ENCODE measurements around the gene CAMK2N2.

CAMK2N2 gene

GRCh38 chr3:184223946-184224345, 37.4 kb downstream of the CAMK2N2 start:
- Histone ChIP-seq H3K27me3 (replicated peaks; ENCODE audit: control insufficient read depth, insufficient read depth, low read length) (no peaks in the 10 kb centered on the region; the same call in 1 of the 2 replicates), H3K4me3 (replicated peaks; ENCODE audit: low read depth, low read length) (no peak overlapping the region), H3K36me3 (ENCODE audit: control insufficient read depth, insufficient read depth, low read length) (no peaks in the 10 kb centered on the region)
- TF ChIP-seq CTCF (IDR thresholded peaks at IDR 0.05; ENCODE audit: insufficient read depth, low read length, poor library complexity, severe bottlenecking), result no peak
- DNase-seq (ENCODE audit: extremely low read depth, insufficient read length), result no peak

DNA sequence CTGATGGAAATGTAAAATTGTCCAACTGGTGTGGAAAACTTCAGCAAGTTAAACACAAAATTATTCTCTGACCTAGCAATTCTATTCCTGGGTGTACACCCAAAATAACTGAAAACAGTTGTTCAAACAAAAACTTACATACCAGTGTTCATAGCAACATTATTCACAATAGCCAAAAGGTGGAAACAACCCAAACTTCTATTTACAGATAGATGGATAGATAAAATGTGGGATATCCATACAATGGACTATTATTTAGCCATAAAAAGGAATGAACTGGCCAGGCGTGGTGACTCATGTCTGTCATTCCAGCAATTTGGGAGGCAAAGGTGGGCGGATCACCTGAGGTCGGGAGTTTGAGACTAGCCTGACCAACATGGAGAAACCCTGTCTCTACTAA, 38.8 kb downstream of the CAMK2N2 start:
- no peak for DNase-seq (ENCODE audit: extremely low read depth, insufficient read length)
- Histone ChIP-seq H3K27me3 (replicated peaks; ENCODE audit: control insufficient read depth, insufficient read depth, low read length) (no peaks in the 10 kb centered on the region), H3K4me3 (replicated peaks; ENCODE audit: low read depth, low read length) (no peak overlapping the region), H3K36me3 (ENCODE audit: control insufficient read depth, insufficient read depth, low read length) (no peaks in the 10 kb centered on the region)
- no peak for TF ChIP-seq CTCF (IDR thresholded peaks at IDR 0.05; ENCODE audit: insufficient read depth, low read length, poor library complexity, severe bottlenecking)

GRCh38 chr3:184218814-184219213, 42.5 kb downstream of the CAMK2N2 start:
- Histone ChIP-seq H3K36me3 (ENCODE audit: control insufficient read depth, insufficient read depth, low read length) (no peaks in the 10 kb centered on the region), H3K4me3 (replicated peaks; ENCODE audit: low read depth, low read length) (no peak overlapping the region), H3K27me3 (replicated peaks; ENCODE audit: control insufficient read depth, insufficient read depth, low read length) (no peaks in the 10 kb centered on the region)
- TF ChIP-seq CTCF (IDR thresholded peaks at IDR 0.05; ENCODE audit: insufficient read depth, low read length, poor library complexity, severe bottlenecking), result no peak
- no peak for DNase-seq (ENCODE audit: extremely low read depth, insufficient read length)

GRCh38 chr3:184211718-184212117, 49.6 kb downstream of the CAMK2N2 start:
- Histone ChIP-seq H3K27me3 (replicated peaks; ENCODE audit: control insufficient read depth, insufficient read depth, low read length) (no peaks in the 10 kb centered on the region), H3K4me3 (replicated peaks; ENCODE audit: low read depth, low read length) (no peak overlapping the region), H3K36me3 (ENCODE audit: control insufficient read depth, insufficient read depth, low read length) (no peaks in the 10 kb centered on the region)
- no peak for TF ChIP-seq CTCF (IDR thresholded peaks at IDR 0.05; ENCODE audit: insufficient read depth, low read length, poor library complexity, severe bottlenecking)
- no peak for DNase-seq (ENCODE audit: extremely low read depth, insufficient read length)

DNA sequence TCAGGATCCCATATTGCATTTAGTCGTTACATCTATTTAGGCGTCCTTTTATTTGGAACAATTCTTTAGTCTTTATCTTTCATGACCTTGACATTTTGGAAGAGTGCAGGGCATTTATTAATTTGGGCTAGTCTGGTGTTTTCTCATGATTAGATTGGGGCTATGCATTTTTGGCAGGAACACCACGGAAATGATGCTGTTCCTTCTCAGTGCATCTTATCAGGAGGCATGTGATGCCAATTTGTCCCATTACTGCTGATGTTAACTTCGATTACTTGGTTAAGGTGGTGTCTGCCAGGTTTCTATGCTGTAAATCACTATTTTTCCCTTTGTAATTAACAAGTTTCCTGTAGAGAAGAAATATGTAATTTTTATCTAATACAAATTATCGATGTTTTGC, 50.1 kb downstream of the CAMK2N2 start:
- H3K36me3 ChIP-seq (ENCODE audit: control insufficient read depth, insufficient read depth, low read length), result no peaks in the 10 kb centered on the region
- no peak for DNase-seq (ENCODE audit: extremely low read depth, insufficient read length)
- no peak for TF ChIP-seq CTCF (IDR thresholded peaks at IDR 0.05; ENCODE audit: insufficient read depth, low read length, poor library complexity, severe bottlenecking)
- no peak overlapping the region for H3K4me3 ChIP-seq (replicated peaks; ENCODE audit: low read depth, low read length)
- no peaks in the 10 kb centered on the region for H3K27me3 ChIP-seq (replicated peaks; ENCODE audit: control insufficient read depth, insufficient read depth, low read length)
